Forelimb muscle (tissue), 1 donor: ENCODE results near the gene FILIP1L. TPM values are rescaled to one million over a fixed set of nuclear protein-coding genes. Genes with fewer than 3 reads are reported as not detected.
"Not testable (repeated sequence)": the region's sequence is repeated elsewhere in the genome, so short reads cannot be mapped to it uniquely, and the experiment has no call there.

Source experiments
- DNase-seq: peaks from one replicate; pipeline ENCODE4 v3.0.0-alpha.2; 2013; ENCODE audit warnings: low read depth
- polyA plus RNA-seq: library from polyadenylated mRNA; unstranded; fragments of 120-200 nt; gene quantifications from one replicate; pipeline ENCODE4 v1.2.1, GENCODE V29; 2013; ENCODE audit not compliant: insufficient read length

FILIP1L gene
- polyA plus RNA-seq, 1 donor, result 50.9 TPM

DNA sequence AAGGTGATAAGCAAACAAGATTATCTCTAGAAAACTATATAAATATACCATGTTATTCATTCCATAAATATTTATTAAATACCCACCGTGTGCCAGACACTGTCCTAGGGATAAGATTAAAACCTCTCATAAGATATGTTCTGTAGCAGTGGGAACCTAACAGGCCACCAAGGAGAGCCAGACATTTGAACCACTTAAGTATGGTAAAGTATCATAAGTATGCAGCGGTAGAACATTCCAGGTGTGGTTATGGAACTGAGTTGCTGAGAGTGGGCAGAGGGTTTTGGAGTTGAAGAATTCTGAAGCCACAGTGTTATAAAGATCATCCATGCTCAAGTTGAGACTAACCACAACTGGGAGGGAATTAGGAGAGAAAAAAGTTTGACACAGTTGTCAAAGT is 14.7 kb downstream of the FILIP1L start:
- no peak for DNase-seq

DNA sequence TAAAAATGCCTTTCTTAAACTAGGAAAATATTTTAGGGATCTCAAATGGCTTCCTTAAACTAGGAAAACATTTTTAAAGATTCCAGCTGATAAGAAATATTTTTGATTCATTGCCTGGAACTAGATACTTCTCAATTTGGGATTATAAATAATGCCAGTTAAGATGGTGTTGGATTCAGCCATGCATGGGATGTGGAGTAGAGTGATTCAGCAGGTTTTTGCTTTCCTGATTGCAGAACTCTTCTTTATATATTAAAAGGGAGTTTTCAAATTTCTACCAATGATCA is 15.6 kb downstream of the FILIP1L start:
- DNase-seq, result no peak

DNA sequence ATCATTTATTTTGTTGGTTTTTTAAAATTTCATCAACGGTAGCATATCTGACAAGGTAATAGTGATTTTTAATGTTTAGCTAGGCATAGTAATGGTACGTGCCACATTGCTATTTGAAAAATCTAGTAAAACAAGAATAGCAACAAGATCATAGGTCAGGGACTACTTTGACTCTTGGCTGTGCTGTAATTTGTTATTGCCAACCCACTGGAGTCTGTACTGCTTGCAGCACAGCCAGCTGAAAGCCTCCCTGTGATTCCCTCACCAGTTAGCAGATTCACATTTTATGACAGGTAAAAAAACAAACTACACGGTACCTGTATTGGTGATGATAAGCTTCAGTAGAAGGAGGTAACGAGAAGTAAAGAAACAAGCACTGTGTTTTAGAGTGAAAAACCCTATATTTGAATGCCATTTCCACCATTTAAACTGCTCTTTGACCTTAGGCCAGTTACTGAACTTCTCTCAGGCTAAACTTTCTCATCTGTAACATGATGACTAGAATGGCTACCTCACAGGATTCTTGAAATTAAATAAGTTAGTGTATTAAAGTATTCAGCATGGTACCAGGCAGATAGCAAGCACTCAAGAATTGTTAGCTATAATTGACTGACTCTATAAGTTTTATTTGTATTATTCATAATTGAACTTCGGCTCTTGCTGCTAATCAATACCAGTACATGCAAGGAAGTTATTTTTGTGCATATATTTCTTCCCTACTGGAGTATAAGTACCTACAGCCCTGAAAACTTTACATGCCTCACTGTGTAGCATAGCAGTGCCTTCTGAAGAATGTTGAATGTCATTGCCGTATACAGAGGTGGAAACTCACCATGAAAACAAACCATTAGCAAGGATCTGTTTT is 16.1 kb downstream of the FILIP1L start:
- DNase-seq, result no peak

DNA sequence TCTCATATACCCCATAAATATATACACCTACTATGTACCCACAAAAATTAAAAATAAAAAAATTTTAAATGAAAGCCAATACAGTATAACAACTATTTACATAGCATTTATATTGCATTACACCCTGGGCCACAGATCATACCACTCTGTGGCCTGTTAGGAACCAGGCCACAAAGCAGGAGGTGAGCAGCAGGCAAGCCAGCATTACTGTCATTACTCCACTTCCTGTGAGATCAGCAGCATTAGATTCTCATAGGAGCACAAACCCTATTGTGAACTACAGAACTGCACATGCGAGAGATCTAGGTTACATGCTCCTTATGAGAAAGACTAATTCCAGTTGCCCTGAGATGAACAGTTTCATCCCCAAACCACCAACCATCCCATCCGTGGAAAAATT is 17.4 kb downstream of the FILIP1L start:
- no peak for DNase-seq

DNA sequence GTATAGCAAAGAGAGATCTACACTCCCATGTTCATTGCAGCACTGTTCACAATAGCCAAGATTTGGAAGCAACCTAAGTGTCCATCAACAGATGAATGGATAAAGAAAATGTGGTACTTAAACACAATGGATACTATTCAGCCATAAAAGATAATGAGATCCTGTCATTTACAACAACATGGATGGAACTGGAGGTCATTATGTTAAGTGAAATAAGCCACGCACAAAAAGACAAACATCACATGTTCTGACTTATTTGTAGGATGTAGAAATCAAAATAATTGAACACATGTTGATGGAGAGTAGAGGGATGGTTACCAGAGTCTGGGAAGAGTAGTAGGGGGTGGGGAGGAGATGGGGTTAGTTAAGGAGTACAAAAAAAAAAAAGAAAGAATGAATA is 18.0 kb downstream of the FILIP1L start:
- not testable (repeated sequence) for DNase-seq

DNA sequence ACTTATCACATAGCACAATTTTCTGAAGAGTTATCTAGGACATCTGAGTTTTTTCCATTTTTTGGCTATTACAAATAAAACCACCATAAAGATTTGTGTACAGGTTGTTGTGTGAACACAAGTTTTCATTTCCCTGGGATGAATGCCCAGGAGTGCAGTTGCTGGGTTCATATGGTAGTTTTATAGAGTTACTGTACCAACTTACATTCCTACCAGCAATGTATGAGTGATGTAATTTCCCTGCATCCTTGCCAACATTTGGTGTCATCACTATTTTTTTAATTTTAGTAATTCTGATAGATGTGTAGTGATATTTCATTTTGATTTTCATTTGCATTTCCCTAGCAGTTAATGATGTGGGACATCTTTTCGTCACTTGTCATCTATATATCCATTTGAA is 20.5 kb downstream of the FILIP1L start:
- DNase-seq, result no peak

DNA sequence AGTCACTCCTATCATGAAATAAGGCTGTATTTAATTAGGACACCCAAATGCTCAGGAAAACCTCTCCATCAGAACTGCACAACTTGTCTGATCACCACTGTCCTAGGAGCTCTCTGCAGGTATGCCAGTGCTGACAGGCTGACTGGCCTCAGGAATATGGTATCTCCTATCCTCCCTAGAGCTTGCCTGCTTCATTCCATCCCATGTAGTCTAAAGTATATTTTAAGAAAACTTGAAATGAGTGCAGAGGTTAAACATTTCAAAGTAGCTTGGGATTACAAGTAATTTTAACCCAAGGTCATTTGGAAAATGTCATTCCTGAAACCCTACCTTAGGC is 23.7 kb downstream of the FILIP1L start:
- no peak for DNase-seq

GRCh38 chr3:100089812-100090668 is 24.3 kb downstream of the FILIP1L start:
- DNase-seq, result no peak

DNA sequence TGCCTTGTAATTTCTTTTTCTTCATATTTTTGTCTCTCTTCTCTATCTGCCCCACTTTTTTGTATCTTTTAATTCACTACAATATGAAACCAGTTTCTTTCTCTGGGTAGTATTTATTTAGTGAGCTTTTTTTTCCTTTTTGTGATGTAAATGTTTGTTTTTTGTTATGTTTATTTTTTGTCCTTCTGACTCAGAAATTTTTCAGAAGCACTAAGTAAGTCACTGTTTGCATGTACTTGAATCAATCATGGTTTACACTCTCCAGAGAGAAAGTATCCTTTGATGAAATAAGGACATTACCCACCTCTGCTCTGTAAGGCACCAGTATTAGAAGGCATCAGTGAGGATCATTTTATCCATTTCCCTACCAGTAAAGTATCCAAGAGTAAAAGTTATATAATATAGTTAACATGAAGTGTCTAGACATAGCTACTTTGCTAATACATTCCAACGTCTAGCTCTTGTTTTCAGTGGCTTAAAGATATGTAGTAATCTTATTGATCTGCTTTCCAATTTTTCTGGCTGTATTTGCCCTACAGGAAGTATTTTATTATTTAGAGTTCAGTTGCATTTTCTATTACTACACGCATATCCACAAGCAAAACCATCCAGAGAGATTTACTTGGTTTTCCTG is 25.4 kb downstream of the FILIP1L start:
- no peak for DNase-seq

DNA sequence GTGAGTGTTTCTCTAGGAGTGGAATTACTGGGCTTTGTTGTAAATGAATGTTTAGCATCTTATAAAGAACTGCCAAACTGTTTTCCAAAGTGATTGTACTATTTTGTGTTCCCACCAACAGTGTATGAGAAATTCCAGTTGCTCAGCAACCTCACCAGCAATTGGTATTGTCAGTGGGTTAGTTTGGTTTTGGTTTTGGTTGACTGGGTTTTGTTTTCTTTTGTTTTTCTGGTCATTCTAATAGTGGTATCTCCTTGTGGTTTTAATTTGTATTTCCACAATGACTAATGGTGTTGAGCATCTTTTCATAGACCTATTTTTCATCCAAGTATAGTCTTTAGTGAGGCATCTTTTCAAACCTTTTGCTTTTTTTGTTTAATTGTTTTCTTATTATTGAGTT is 27.1 kb downstream of the FILIP1L start:
- no peak for DNase-seq

DNA sequence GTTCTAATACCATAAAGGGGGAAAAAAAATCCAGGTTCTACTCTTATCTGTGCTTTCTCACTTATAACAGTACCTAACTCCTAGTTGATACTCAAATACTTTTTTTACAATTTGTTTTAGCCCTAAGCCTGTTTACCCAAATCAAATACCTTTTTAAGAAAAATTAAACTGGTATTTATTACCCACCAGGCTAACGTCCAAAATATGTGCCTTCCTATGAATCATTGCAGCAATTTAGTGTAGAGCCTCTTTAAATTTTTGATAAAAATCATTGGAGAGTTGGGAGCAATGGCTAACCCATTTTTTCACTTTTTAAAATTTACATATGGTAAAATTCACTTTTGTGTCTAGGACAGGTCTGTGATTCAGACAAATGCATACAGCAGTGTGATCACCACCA is 27.9 kb downstream of the FILIP1L start:
- DNase-seq, result no peak

- no peak for DNase-seq
These were observed 30.0 kb downstream of the FILIP1L start for GRCh38 chr3:100084100-100084806.

DNA sequence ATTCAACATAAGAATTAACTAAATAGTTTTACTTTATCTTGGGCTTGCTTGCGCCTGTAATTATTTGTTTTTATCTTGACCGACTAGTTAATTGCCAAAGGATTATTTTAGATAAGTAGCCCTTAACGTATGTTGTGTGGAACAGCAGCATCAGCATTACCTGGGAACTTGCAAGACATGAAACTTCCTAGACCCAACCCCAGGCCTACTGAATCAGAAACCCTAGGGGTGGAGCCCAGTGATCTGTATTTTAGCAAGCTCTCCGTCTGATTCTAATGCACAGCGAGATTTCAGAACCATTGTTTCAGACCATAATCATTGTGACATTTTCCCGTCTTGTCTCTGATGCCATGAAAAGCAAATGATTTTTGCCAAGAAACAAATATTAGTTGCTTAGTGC is 31.1 kb downstream of the FILIP1L start:
- no peak for DNase-seq

GRCh38 chr3:100082714-100083113 is 31.6 kb downstream of the FILIP1L start:
- DNase-seq, result no peak

DNA sequence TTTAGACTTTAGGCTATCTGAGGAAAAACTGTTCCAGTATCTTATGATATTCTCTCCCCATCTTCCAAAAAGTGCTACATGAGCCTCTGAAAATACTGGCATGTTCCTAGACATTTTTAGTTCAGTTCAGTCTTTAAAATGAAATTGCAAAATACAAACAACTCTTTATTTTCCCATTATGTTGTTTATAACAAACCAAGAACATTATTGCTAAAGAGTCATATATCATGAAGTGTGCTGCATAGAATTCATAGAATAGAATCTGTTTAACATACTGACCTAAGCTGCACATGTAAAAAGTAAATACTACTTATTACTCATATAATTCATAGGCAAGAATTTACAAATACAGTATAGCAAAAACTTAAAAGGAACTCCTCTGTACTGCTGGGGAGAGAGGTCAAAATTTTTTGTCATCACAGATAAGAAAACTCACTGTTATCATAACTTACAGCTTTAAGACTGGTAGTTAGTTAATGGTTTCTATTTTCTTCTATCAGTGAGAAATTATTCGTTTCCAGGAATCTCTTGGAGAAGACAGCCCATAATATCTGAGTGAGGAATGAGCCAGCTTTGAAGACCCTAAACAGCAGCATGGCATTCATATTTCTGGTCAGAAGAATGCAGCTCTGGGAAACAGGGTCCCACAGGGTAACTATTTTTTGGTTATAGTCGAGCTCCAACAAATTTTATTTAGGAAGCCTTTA is 32.2 kb downstream of the FILIP1L start:
- no peak for DNase-seq

DNA sequence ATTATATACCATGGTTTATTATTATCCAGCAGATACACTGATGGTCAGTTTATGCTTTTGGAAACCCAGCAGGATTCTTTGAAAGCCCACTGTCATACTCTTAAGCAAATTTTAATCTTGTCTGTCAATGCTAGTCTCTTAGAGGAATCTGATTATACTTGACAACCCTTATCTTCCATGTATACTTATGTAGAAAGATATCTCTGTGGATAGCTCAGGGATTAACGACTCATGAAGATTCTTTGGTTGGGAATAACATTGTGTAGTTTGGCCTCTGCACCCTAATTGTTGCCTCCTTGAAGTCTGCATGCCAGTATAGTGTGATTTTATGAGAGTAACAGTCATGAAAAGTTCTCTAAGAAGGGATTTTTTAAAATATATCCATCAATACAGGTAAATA is 33.0 kb downstream of the FILIP1L start:
- DNase-seq, result no peak

- no peak for DNase-seq
These were observed 33.7 kb downstream of the FILIP1L start for GRCh38 chr3:100080573-100080972.

- DNase-seq, result no peak
These were observed 35.0 kb downstream of the FILIP1L start for GRCh38 chr3:100079328-100079727.

- no peak for DNase-seq
These were observed 37.4 kb downstream of the FILIP1L start for GRCh38 chr3:100076731-100077529.

DNA sequence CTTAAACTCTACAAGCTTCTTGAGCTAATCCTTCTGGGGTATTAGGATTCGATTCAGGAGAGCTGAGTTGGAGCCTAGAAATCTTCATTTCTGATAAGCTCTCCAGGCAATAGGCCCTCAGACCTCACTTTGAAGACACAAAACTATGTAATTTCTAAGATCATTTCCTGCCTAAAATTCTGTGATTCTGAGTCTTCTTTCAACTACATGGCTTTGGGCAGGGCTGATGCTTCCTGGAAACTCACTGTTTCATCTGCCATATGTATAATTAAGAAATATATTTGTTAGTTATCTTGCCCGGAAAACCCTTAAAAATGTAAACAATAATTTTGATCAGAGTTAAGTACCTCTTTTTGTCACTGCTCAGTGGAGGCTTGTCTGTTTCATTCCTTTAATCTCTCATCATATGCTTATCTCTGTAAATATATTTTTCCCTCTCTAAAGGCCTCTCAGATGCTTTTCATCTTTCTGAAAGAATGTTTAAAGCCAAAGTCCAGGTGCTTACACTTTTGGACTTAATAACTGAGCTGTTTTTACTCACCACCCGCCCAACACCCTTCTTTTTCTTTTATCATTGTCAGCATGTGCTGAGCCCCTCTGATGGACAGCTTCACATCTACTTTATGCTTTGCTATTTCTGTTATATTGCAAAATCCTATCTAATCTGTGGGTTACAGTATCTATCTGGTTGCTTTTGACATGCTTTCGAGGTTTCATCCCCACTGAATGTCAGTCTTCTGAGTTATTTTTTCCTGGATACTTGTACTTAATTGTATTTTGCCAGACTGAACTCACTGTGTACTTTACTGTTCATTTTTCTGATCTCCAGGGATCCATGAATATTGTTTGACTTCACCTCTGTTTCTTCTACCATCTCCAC is 38.2 kb downstream of the FILIP1L start:
- DNase-seq, result no peak
